ENCODE results near the gene FBLN1.

FBLN1 gene

DNA sequence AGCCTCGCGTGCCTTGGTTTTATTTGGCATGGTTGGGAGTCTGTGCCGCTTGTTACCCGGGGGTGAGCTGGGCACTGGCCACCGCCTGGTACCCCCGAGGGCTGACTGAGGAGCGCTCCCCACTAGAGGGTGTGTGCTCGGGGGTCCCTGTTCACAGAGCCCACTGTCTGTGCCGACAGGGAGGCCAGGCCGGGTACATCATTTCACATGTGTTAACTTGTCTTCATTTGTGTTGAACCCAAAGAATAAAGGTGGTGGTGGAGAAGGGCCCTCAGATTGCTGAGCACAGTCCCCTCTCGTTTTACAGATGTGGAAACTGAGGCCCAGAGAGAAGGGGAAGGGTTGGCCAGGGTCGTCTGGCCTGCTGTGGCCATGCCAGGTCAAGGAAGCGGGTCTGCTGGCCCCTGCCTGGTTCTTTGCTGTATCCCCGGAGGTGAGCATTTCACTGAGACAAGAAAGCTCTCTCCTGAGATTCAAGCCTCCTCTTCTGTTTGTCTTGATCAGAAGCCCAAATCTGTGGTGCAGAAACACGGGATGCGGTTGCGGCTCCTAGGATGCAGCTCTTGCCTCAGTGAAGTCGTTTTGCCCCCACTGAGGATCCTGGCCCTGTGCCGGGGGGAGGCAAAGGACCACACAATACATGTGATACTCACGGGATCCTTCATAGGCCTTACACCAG, 60.8 kb downstream of the FBLN1 start:
- no peak overlapping the region for H3K27ac ChIP-seq (ENCODE audit: low read length, poor library complexity, severe bottlenecking)
- WGBS, result 87% methylated on average over 20 of the region's 20 CpGs
- H2BK5ac ChIP-seq (ENCODE audit: low read depth, low read length, poor library complexity, severe bottlenecking), result no peak overlapping the region

DNA sequence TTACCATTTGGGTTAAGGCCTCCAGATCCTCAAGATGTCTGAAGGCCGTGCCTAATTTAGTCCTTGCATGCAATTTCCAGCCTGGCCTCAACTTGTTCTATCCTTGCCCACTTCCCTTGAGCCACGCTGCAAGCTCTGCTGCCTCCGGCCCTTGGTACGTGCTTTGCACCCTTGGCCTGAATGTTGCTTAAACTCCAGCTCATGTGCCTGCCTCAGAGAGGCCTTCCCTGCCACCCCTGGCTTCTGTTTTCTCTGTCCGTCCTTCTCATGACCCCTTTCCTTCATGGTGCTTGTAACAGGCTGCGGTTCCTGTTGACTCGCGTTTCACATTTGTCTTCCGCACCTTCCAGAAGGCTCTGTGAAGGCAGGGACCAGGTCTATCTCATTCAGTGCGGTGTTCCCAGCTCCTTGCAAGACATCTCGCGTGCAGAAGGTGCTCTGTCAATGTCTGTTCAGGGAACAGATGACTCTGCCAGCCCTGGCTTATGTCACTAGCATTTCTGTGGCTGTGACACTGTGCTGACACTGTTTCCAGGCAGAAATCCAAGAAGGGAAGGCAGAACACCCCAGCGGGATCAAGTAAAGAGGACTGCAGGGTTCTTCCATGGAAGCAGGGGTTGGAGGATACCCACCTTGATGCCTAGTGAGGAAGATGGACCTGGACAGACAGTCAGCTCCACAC, 61.8 kb downstream of the FBLN1 start:
- H3K27me3 ChIP-seq (ENCODE audit: control insufficient read depth in 1 of 2, insufficient read depth in 1 of 2, low read length in 2 of 2), result no peaks in the 10 kb centered on the region
- H3K9me3 ChIP-seq (ENCODE audit: control insufficient read depth, low read length), result peaks cover 18% of the 10 kb centered on the region
- H3K4me3 ChIP-seq (ENCODE audit: insufficient read depth in 1 of 2, low read depth in 1 of 2, low read length in 2 of 2), result no peak overlapping the region
- no peak overlapping the region for H2AK5ac ChIP-seq (ENCODE audit: low read length, severe bottlenecking)
- no peak overlapping the region for H2BK12ac ChIP-seq (ENCODE audit: low read length in 2 of 2)
- no peak for DNase-seq
- no peak overlapping the region for H3K4me2 ChIP-seq (ENCODE audit: low read length, poor library complexity, severe bottlenecking)
- no peak overlapping the region for H2BK5ac ChIP-seq (ENCODE audit: low read depth, low read length, poor library complexity, severe bottlenecking)
- peak overlapping the region in 1 of 2 experiments; percentile 23 for H3K23ac ChIP-seq (ENCODE audit: low read length in 2 of 2)
- no peak overlapping the region for H3K18ac ChIP-seq (ENCODE audit: low read depth in 1 of 2, low read length in 2 of 2)
- 95% methylated on average over 13 of the region's 13 CpGs for WGBS
- peak overlapping the region; percentile 4 for H2BK120ac ChIP-seq (ENCODE audit: low read depth, low read length)
- H2BK15ac ChIP-seq (ENCODE audit: low read depth, poor library complexity, severe bottlenecking), result no peak overlapping the region
- H3K4ac ChIP-seq (ENCODE audit: low read depth in 1 of 2, low read length in 2 of 2), result no peak overlapping the region
- no peaks in the 10 kb centered on the region for H3K4me1 ChIP-seq (ENCODE audit: control insufficient read depth, insufficient read depth, low read depth, low read length)
- no peak overlapping the region for H4K91ac ChIP-seq (ENCODE audit: low read length)
- H3K14ac ChIP-seq (ENCODE audit: low read length in 2 of 2), result no peak overlapping the region
- no peak overlapping the region for H2AFZ ChIP-seq (ENCODE audit: low read depth, low read length)
- peak overlapping the region; percentile 35 for H4K8ac ChIP-seq (ENCODE audit: low read length)
- no peak overlapping the region for H3K9ac ChIP-seq (ENCODE audit: low read length)
- H3K36me3 ChIP-seq (ENCODE audit: control insufficient read depth in 1 of 2, insufficient read depth in 2 of 2, low read depth in 1 of 2, low read length in 2 of 2), result peaks cover 50 to 74% of the 10 kb centered on the region in 2 experiments
- H3K27ac ChIP-seq (ENCODE audit: low read length, poor library complexity, severe bottlenecking), result no peak overlapping the region
- H3K79me1 ChIP-seq (replicated peaks; ENCODE audit: low read length, poor library complexity, severe bottlenecking), result peaks cover 2% of the 10 kb centered on the region

More for the DNA sequence above, 60.8 kb downstream of the FBLN1 start:
- Histone ChIP-seq H3K4me3 (ENCODE audit: insufficient read depth in 1 of 2, low read depth in 1 of 2, low read length in 2 of 2) (no peak overlapping the region), H3K23ac (ENCODE audit: low read length in 2 of 2) (no peak overlapping the region), H3K27me3 (ENCODE audit: control insufficient read depth in 1 of 2, insufficient read depth in 1 of 2, low read length in 2 of 2) (no peaks in the 10 kb centered on the region), H3K4me2 (ENCODE audit: low read length, poor library complexity, severe bottlenecking) (no peak overlapping the region), H3K4ac (ENCODE audit: low read depth in 1 of 2, low read length in 2 of 2) (no peak overlapping the region), H2BK15ac (ENCODE audit: low read depth, poor library complexity, severe bottlenecking) (no peak overlapping the region), H3K36me3 (ENCODE audit: control insufficient read depth in 1 of 2, insufficient read depth in 2 of 2, low read depth in 1 of 2, low read length in 2 of 2) (peaks cover 58 to 78% of the 10 kb centered on the region in 2 experiments), H3K79me1 (replicated peaks; ENCODE audit: low read length, poor library complexity, severe bottlenecking) (peaks cover 2% of the 10 kb centered on the region), H2BK120ac (ENCODE audit: low read depth, low read length) (no peak overlapping the region), H2BK12ac (ENCODE audit: low read length in 2 of 2) (no peak overlapping the region), H3K14ac (ENCODE audit: low read length in 2 of 2) (no peak overlapping the region), H2AK5ac (ENCODE audit: low read length, severe bottlenecking) (no peak overlapping the region), H4K8ac (ENCODE audit: low read length) (no peak overlapping the region), H2AFZ (ENCODE audit: low read depth, low read length) (no peak overlapping the region), H3K18ac (ENCODE audit: low read depth in 1 of 2, low read length in 2 of 2) (no peak overlapping the region), H4K91ac (ENCODE audit: low read length) (no peak overlapping the region), H3K4me1 (ENCODE audit: control insufficient read depth, insufficient read depth, low read depth, low read length) (no peaks in the 10 kb centered on the region), H3K9me3 (ENCODE audit: control insufficient read depth, low read length) (peaks cover 23% of the 10 kb centered on the region), H3K9ac (ENCODE audit: low read length) (no peak overlapping the region)
- DNase-seq, result no peak

DNA sequence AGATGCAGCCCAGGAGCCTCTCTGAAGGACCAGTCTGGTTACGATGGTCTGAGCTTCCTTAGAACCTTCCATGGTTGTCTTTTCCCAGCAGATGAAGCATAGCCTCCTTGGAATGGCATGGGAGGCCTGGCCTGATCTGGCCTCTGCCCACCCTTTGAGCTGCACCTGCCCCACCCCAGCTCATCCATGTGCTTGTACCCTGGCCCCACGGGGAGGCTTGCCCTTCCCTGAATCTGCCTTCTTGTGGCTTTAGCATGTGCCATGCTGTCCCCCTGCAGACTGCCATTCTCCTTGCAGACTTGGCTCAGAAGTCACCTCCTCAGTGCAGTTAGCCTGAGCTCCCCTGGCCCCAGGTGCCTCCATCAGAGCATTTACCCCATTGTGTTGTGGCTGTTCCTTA, 62.5 kb downstream of the FBLN1 start:
- H2BK15ac ChIP-seq (ENCODE audit: low read depth, poor library complexity, severe bottlenecking), result no peak overlapping the region
- no peaks in the 10 kb centered on the region for H3K27me3 ChIP-seq (ENCODE audit: control insufficient read depth in 1 of 2, insufficient read depth in 1 of 2, low read length in 2 of 2)
- no peak overlapping the region for H4K91ac ChIP-seq (ENCODE audit: low read length)
- H3K4ac ChIP-seq (ENCODE audit: low read depth in 1 of 2, low read length in 2 of 2), result no peak overlapping the region
- peaks cover 46 to 67% of the 10 kb centered on the region in 2 experiments for H3K36me3 ChIP-seq (ENCODE audit: control insufficient read depth in 1 of 2, insufficient read depth in 2 of 2, low read depth in 1 of 2, low read length in 2 of 2)
- H3K9me3 ChIP-seq (ENCODE audit: control insufficient read depth, low read length), result peaks cover 15% of the 10 kb centered on the region
- H2BK120ac ChIP-seq (ENCODE audit: low read depth, low read length), result no peak overlapping the region
- no peak overlapping the region for H3K23ac ChIP-seq (ENCODE audit: low read length in 2 of 2)
- no peak overlapping the region for H2BK5ac ChIP-seq (ENCODE audit: low read depth, low read length, poor library complexity, severe bottlenecking)
- H2AK5ac ChIP-seq (ENCODE audit: low read length, severe bottlenecking), result no peak overlapping the region
- no peak overlapping the region for H3K27ac ChIP-seq (ENCODE audit: low read length, poor library complexity, severe bottlenecking)
- H3K9ac ChIP-seq (ENCODE audit: low read length), result no peak overlapping the region
- no peak overlapping the region for H3K4me3 ChIP-seq (ENCODE audit: insufficient read depth in 1 of 2, low read depth in 1 of 2, low read length in 2 of 2)
- WGBS, result 100% methylated on average over 2 of the region's 2 CpGs
- no peak overlapping the region for H2BK12ac ChIP-seq (ENCODE audit: low read length in 2 of 2)
- H3K79me1 ChIP-seq (replicated peaks; ENCODE audit: low read length, poor library complexity, severe bottlenecking), result peaks cover 2% of the 10 kb centered on the region
- no peaks in the 10 kb centered on the region for H3K4me1 ChIP-seq (ENCODE audit: control insufficient read depth, insufficient read depth, low read depth, low read length)
- H3K18ac ChIP-seq (ENCODE audit: low read depth in 1 of 2, low read length in 2 of 2), result no peak overlapping the region
- no peak overlapping the region for H4K8ac ChIP-seq (ENCODE audit: low read length)
- no peak overlapping the region for H3K4me2 ChIP-seq (ENCODE audit: low read length, poor library complexity, severe bottlenecking)
- no peak overlapping the region for H2AFZ ChIP-seq (ENCODE audit: low read depth, low read length)
- no peak for DNase-seq
- no peak overlapping the region for H3K14ac ChIP-seq (ENCODE audit: low read length in 2 of 2)

DNA sequence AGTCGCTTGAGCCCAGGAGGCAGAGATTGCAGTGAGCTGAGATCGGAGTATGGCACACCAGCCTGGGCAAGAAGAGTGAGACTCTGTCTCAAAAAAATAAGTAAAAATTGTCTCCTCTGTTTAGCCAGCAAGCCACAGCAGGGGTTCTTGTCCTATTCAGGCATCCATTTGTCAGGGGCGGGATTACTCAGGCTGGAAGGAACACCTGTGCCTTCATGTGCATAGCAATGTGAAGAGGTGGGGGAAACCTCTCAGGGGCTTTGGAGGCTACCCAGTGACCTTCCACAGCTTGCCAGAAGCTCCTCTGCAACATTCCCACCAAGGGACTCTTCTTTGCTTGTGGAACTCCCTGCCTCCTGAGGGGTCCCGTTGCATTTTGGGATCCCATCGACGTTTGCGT, 63.3 kb downstream of the FBLN1 start:
- H3K4ac ChIP-seq (ENCODE audit: low read depth in 1 of 2, low read length in 2 of 2), result no peak overlapping the region
- H2AFZ ChIP-seq (ENCODE audit: low read depth, low read length), result no peak overlapping the region
- no peak overlapping the region for H2BK15ac ChIP-seq (ENCODE audit: low read depth, poor library complexity, severe bottlenecking)
- H3K27me3 ChIP-seq (ENCODE audit: control insufficient read depth in 1 of 2, insufficient read depth in 1 of 2, low read length in 2 of 2), result no peaks in the 10 kb centered on the region
- no peak overlapping the region for H2BK12ac ChIP-seq (ENCODE audit: low read length in 2 of 2)
- no peak for DNase-seq
- peaks cover 46 to 61% of the 10 kb centered on the region in 2 experiments for H3K36me3 ChIP-seq (ENCODE audit: control insufficient read depth in 1 of 2, insufficient read depth in 2 of 2, low read depth in 1 of 2, low read length in 2 of 2)
- no peak overlapping the region for H3K4me3 ChIP-seq (ENCODE audit: insufficient read depth in 1 of 2, low read depth in 1 of 2, low read length in 2 of 2)
- H3K4me1 ChIP-seq (ENCODE audit: control insufficient read depth, insufficient read depth, low read depth, low read length), result no peaks in the 10 kb centered on the region
- peaks cover 14% of the 10 kb centered on the region for H3K9me3 ChIP-seq (ENCODE audit: control insufficient read depth, low read length)
- H4K8ac ChIP-seq (ENCODE audit: low read length), result no peak overlapping the region
- H3K9ac ChIP-seq (ENCODE audit: low read length), result no peak overlapping the region
- H2BK120ac ChIP-seq (ENCODE audit: low read depth, low read length), result no peak overlapping the region
- no peak overlapping the region for H3K4me2 ChIP-seq (ENCODE audit: low read length, poor library complexity, severe bottlenecking)
- no peak overlapping the region for H3K18ac ChIP-seq (ENCODE audit: low read depth in 1 of 2, low read length in 2 of 2)
- no peak overlapping the region for H2AK5ac ChIP-seq (ENCODE audit: low read length, severe bottlenecking)
- no peak overlapping the region for H4K91ac ChIP-seq (ENCODE audit: low read length)
- H3K79me1 ChIP-seq (replicated peaks; ENCODE audit: low read length, poor library complexity, severe bottlenecking), result peaks cover 2% of the 10 kb centered on the region
- no peak overlapping the region for H3K27ac ChIP-seq (ENCODE audit: low read length, poor library complexity, severe bottlenecking)
- no peak overlapping the region for H3K14ac ChIP-seq (ENCODE audit: low read length in 2 of 2)
- H2BK5ac ChIP-seq (ENCODE audit: low read depth, low read length, poor library complexity, severe bottlenecking), result no peak overlapping the region
- no peak overlapping the region for H3K23ac ChIP-seq (ENCODE audit: low read length in 2 of 2)
- WGBS, result 98% methylated on average over 7 of the region's 7 CpGs

Data from mesenchymal stem cell (in vitro differentiated cells and primary cell).